Memory B cell (primary cell): Measurements from ENCODE around the gene PRKAG2.
"Not testable (repeated sequence)": the region's sequence is repeated elsewhere in the genome, so short reads cannot be mapped to it uniquely, and the experiment has no call there.

Experiments
- ATAC-seq: fragments of 150-1000 bp; cut with Tn5 transposase; 2 replicates; pipeline ENCODE4 v1.10.0; 2021; ENCODE audit warnings: low read depth, mild to moderate bottlenecking, moderate library complexity
- DNase-seq, 2 donors: peaks; one replicate each; pipeline ENCODE4 v3.0.0; 2022; ENCODE audit warnings: low spot score in 2 of 2
- H3K27ac Mint-ChIP-seq: one replicate; pipeline ENCODE4 v1.8.0; 2022; ENCODE audit warnings: mild to moderate bottlenecking, moderate library complexity, mixed read lengths
- H3K27me3 Mint-ChIP-seq: one replicate; pipeline ENCODE4 v1.8.0; 2022; ENCODE audit warnings: mixed read lengths
- H3K36me3 Mint-ChIP-seq: one replicate; pipeline ENCODE4 v1.8.0; 2022; ENCODE audit warnings: mild to moderate bottlenecking, mixed read lengths
- H3K4me1 Mint-ChIP-seq: one replicate; pipeline ENCODE4 v1.8.0; 2022; ENCODE audit warnings: mixed read lengths
- H3K4me3 Mint-ChIP-seq: one replicate; pipeline ENCODE4 v1.8.0; 2022; ENCODE audit warnings: mild to moderate bottlenecking, moderate library complexity, mixed read lengths
- H3K9me3 Mint-ChIP-seq: one replicate; pipeline ENCODE4 v1.8.0; 2022; ENCODE audit warnings: mixed read lengths

Gene PRKAG2

GRCh38 chr7:151907115-151907514 is 30.2 kb upstream of the PRKAG2 start:
- not testable (repeated sequence) for H3K9me3 Mint-ChIP-seq, H3K4me1 Mint-ChIP-seq, DNase-seq, H3K36me3 Mint-ChIP-seq, H3K27ac Mint-ChIP-seq, H3K4me3 Mint-ChIP-seq, ATAC-seq
- H3K27me3 Mint-ChIP-seq, result peaks cover 14% of the 10 kb centered on the region

- Mint-ChIP-seq H3K4me3 (no peak overlapping the region), H3K4me1 (no peaks in the 10 kb centered on the region), H3K9me3 (peaks cover 3% of the 10 kb centered on the region), H3K36me3 (no peaks in the 10 kb centered on the region), H3K27me3 (peaks cover 22% of the 10 kb centered on the region), H3K27ac (no peak overlapping the region)
- DNase-seq (no peak), ATAC-seq (no peak)
Measured at GRCh38 chr7:151905766-151906165, 28.9 kb upstream of the PRKAG2 start.

DNA sequence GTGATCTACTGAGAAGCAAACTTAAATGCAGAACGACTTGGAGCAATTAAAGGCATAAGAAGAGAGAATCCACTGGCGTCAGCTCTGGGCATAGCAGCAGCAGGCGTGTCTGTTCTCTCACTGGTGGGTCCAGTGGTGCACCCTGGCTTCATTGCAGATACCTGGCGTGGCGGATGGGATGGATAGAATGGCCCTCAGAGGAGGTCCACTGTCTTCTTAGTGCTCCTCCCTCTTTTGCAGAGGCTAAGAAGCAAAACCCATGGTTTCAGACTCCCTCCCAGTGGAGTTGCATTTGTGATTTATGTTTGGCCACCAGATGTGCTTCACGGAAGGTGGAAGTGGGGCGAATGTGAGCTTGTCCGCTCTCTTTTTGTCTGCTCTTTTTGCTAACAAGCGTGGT is 28.4 kb upstream of the PRKAG2 start:
- Mint-ChIP-seq H3K4me3 (no peak overlapping the region), H3K27ac (no peak overlapping the region), H3K36me3 (no peaks in the 10 kb centered on the region), H3K4me1 (no peaks in the 10 kb centered on the region), H3K9me3 (peaks cover 3% of the 10 kb centered on the region), H3K27me3 (peaks cover 24% of the 10 kb centered on the region)
- ATAC-seq (no peak), DNase-seq (no peak)

- ATAC-seq, result no peak
- no peaks in the 10 kb centered on the region for H3K4me1 Mint-ChIP-seq
- H3K27me3 Mint-ChIP-seq, result peaks cover 32% of the 10 kb centered on the region
- no peak overlapping the region for H3K27ac Mint-ChIP-seq
- H3K4me3 Mint-ChIP-seq, result no peak overlapping the region
- no peaks in the 10 kb centered on the region for H3K36me3 Mint-ChIP-seq
- no peak for DNase-seq
- peaks cover 3% of the 10 kb centered on the region for H3K9me3 Mint-ChIP-seq
Measured at GRCh38 chr7:151904270-151904669, 27.4 kb upstream of the PRKAG2 start.

- ATAC-seq, result no peak
- Mint-ChIP-seq H3K9me3 (peaks cover 3% of the 10 kb centered on the region), H3K36me3 (no peaks in the 10 kb centered on the region), H3K4me1 (no peaks in the 10 kb centered on the region), H3K4me3 (no peak overlapping the region), H3K27me3 (peaks cover 34% of the 10 kb centered on the region), H3K27ac (no peak overlapping the region)
- no peak for DNase-seq
Measured at GRCh38 chr7:151903249-151904032, 26.5 kb upstream of the PRKAG2 start.

DNA sequence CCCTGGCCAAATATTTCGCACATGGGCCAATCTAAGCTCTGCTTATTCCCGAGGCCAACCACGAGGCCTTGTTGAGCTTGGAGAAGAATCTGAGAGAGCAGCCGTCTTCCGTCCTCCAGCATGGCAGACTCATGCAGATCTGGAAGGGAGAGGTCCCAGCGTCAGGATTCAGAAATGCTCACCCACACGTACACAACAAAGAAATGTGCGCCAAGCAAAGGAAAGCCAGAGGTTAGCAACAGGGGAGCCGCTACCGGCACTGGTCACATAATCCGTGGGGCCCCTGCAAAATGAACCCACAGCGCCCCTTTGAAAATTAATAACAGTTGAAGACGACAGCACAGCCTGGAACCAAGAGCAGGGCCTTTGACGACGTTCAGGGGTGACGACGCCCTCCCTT is 25.4 kb upstream of the PRKAG2 start:
- Mint-ChIP-seq H3K27me3 (peaks cover 35% of the 10 kb centered on the region), H3K27ac (no peak overlapping the region), H3K4me1 (no peaks in the 10 kb centered on the region), H3K36me3 (no peaks in the 10 kb centered on the region), H3K9me3 (peaks cover 3% of the 10 kb centered on the region), H3K4me3 (no peak overlapping the region)
- no peak for ATAC-seq
- DNase-seq, result no peak

GRCh38 chr7:151901828-151902227 is 24.9 kb upstream of the PRKAG2 start:
- ATAC-seq, result no peak
- no peak overlapping the region for H3K4me3 Mint-ChIP-seq
- no peaks in the 10 kb centered on the region for H3K9me3 Mint-ChIP-seq
- DNase-seq, result no peak
- no peak overlapping the region for H3K27ac Mint-ChIP-seq
- H3K36me3 Mint-ChIP-seq, result no peaks in the 10 kb centered on the region
- peaks cover 31% of the 10 kb centered on the region for H3K27me3 Mint-ChIP-seq
- no peaks in the 10 kb centered on the region for H3K4me1 Mint-ChIP-seq

- Mint-ChIP-seq H3K27ac (no peak overlapping the region), H3K4me3 (no peak overlapping the region), H3K36me3 (no peaks in the 10 kb centered on the region), H3K27me3 (peaks cover 29% of the 10 kb centered on the region), H3K4me1 (no peaks in the 10 kb centered on the region), H3K9me3 (no peaks in the 10 kb centered on the region)
- ATAC-seq (no peak), DNase-seq (no peak)
Measured at GRCh38 chr7:151900986-151901621, 24.2 kb upstream of the PRKAG2 start.

DNA sequence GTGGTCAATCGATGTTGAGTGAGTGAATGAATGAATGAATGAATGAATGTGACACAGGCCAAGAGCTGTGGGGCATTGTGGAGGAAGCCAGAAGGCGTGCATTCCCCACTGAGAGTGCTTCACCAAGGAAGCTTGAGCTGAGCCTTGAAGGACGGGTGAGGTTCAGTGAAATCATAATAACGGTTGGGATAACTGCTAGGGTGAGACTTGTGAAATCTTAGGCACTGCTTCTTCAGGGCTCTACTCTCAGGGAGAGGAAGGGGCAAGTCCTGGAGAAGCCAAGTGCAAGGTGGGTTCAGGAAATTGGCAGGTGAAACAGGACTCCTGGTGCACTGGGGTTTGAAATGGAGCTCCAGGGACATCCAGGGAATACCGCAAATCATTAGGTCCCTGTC is 23.7 kb upstream of the PRKAG2 start:
- H3K27ac Mint-ChIP-seq, result no peak overlapping the region
- no peaks in the 10 kb centered on the region for H3K4me1 Mint-ChIP-seq
- H3K36me3 Mint-ChIP-seq, result no peaks in the 10 kb centered on the region
- peaks cover 29% of the 10 kb centered on the region for H3K27me3 Mint-ChIP-seq
- ATAC-seq, result no peak
- H3K4me3 Mint-ChIP-seq, result no peak overlapping the region
- no peak for DNase-seq
- no peaks in the 10 kb centered on the region for H3K9me3 Mint-ChIP-seq

DNA sequence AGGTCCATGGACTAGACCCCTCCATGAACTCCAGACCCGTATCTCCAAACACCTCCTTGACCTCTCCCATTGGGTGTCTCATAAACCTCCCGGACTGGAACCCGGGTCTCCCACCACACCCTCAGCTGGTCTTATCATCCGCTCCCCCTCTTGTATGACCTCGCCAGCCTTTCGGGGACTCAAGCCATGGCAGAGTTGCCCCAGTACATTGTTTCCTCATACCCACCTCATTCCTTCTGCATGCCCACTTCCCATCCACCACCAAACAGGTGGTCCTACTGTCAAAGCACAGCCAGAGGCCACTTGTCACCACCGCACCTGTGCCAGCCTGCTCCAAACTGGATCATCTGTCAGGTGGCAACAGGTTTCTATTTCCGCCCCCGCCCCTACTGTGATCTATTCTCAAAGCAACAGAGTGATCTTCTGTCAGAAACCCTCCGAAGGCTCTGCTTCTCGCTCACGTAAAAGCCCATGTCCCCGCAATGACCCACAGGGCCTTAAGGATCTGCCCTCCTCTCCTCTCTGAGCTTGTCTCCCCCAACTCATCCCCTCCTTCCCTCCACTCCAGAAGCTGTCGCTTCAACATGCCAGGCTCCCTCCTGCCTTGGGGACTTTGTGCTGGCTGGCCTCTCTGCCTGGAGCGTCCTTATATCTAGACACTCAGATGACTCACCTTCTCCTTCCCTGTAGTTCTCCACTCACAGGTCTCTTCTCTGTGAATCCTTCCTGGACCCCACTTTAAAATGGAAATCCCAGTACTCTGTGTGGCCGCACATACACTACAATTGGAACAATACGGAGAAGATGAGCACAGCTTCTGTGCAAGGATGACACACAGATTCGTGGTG is 22.8 kb upstream of the PRKAG2 start:
- DNase-seq, result no peak
- Mint-ChIP-seq H3K4me1 (no peaks in the 10 kb centered on the region), H3K9me3 (no peaks in the 10 kb centered on the region), H3K36me3 (no peaks in the 10 kb centered on the region), H3K4me3 (no peak overlapping the region), H3K27me3 (peaks cover 31% of the 10 kb centered on the region), H3K27ac (no peak overlapping the region)
- ATAC-seq, result no peak

DNA sequence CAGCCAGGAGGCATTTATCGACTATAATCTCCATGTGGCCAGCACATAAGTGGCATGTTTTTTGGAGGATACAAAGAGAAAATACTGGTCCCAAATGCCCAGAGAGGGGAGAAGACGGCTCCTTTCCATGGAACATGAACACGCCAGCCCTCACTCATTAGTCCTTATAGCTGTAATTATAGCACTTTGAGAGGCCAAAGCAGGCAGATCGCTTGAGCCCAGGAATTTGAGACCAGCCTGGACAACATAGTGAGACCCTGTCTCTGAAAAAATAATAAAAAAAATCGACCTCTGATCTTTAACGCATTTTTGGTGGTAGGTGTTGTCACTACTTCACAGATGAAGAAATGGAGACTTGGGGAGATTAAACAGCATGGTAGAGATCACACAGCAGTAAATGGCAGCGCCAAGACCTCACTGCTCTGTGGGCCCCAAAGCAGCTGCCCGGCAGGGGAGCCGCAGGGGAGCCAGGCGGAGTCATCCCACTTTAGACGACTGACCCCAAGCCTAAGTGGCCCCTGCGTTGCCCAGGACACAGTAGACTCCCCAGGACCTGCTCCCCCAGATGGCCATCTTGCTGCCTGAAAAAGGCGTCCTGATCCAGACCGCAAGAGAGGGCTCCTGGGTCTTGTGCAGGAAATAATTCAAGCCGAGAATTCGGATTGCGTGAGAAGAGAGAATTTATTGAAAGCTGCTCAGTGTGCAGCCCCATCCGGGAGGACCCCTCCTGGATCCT is 21.2 kb upstream of the PRKAG2 start:
- no peak for ATAC-seq
- H3K4me3 Mint-ChIP-seq, result no peak overlapping the region
- no peak for DNase-seq
- H3K4me1 Mint-ChIP-seq, result no peaks in the 10 kb centered on the region
- H3K36me3 Mint-ChIP-seq, result no peaks in the 10 kb centered on the region
- H3K27me3 Mint-ChIP-seq, result peaks cover 29% of the 10 kb centered on the region
- H3K27ac Mint-ChIP-seq, result no peak overlapping the region
- no peaks in the 10 kb centered on the region for H3K9me3 Mint-ChIP-seq

DNA sequence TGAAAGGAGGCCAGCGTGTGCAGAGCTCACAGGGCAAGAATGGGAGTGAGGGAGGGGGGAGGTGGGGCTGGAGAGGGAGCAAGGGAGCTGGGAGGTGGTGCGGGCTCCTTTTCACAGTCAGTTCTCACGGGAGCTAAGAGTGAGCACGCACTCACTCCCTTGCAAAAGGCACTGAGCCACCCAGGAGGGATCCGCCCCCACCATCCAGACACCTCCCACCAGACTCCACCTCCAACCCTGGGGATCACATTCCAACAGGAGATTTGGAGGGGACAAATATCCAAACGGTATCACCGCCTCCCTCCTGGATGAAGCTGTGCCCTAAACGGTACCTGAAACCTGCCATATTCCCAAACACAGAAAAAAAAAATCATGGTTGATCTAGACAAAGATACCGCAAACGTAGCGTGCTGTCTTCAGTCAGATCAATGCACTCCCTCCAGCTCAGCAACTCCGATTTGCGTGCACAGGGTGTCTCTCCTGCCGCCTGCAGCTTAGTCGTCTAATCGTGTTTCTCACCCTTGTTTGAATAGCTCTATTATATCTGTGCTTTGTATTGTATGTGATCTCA is 20.3 kb upstream of the PRKAG2 start:
- DNase-seq, result no peak
- H3K36me3 Mint-ChIP-seq, result no peaks in the 10 kb centered on the region
- H3K4me1 Mint-ChIP-seq, result no peaks in the 10 kb centered on the region
- ATAC-seq, result no peak
- H3K27ac Mint-ChIP-seq, result no peak overlapping the region
- no peak overlapping the region for H3K4me3 Mint-ChIP-seq
- H3K9me3 Mint-ChIP-seq, result no peaks in the 10 kb centered on the region
- H3K27me3 Mint-ChIP-seq, result peaks cover 31% of the 10 kb centered on the region

- H3K4me1 Mint-ChIP-seq, result no peaks in the 10 kb centered on the region
- H3K4me3 Mint-ChIP-seq, result no peak overlapping the region
- DNase-seq (no peak), ATAC-seq (no peak)
- no peaks in the 10 kb centered on the region for H3K36me3 Mint-ChIP-seq
- peaks cover 26% of the 10 kb centered on the region for H3K27me3 Mint-ChIP-seq
- H3K27ac Mint-ChIP-seq, result no peak overlapping the region
- H3K9me3 Mint-ChIP-seq, result no peaks in the 10 kb centered on the region
Measured at GRCh38 chr7:151896486-151896885, 19.6 kb upstream of the PRKAG2 start.
